NT2/D1 (cell line): ENCODE results near the gene CASP7.
"Not testable (repeated sequence)": the region's sequence is repeated elsewhere in the genome, so short reads cannot be mapped to it uniquely, and the experiment has no call there.

ENCODE experiments used
- DNase-seq: peaks from one replicate; pipeline ENCODE4 v3.0.0-alpha.2; 2011; ENCODE audit warnings: low read depth, low spot score
- H3K27me3 ChIP-seq: 2 replicates; pipeline ENCODE4 v1.6.0; 2011; ENCODE audit warnings: mild to moderate bottlenecking; ENCODE audit not compliant: insufficient read length, insufficient read depth
- H3K36me3 ChIP-seq: 2 replicates; pipeline ENCODE4 v1.6.1; 2011; ENCODE audit warnings: mild to moderate bottlenecking, low read length, mixed read lengths; ENCODE audit not compliant: insufficient read depth, insufficient read length
- H3K4me1 ChIP-seq: 2 replicates; pipeline ENCODE4 v1.5.1; 2011; ENCODE audit not compliant: insufficient read depth, insufficient read length
- H3K4me3 ChIP-seq: 2 replicates; pipeline ENCODE4 v1.5.1; 2011; ENCODE audit warnings: low read depth; ENCODE audit not compliant: insufficient read length
- H3K9ac ChIP-seq: 2 replicates; pipeline ENCODE4 v1.6.0; 2011; ENCODE audit warnings: low read depth; ENCODE audit not compliant: insufficient read length
- H3K9me3 ChIP-seq: 2 replicates; pipeline ENCODE4 v1.5.1; 2011; ENCODE audit warnings: mild to moderate bottlenecking, low read length; ENCODE audit not compliant: insufficient read depth
- SUZ12 ChIP-seq: IDR thresholded peaks from 2 replicates; pipeline ENCODE4 v1.6.1; 2011; ENCODE audit not compliant: insufficient read length, insufficient read depth; ENCODE audit errors: extremely low read depth
- YY1 ChIP-seq: IDR thresholded peaks from 2 replicates; pipeline ENCODE4 v1.6.1; 2011; ENCODE audit not compliant: insufficient read length, insufficient read depth
- ZNF274 ChIP-seq: IDR thresholded peaks from 2 replicates; pipeline ENCODE4 v1.6.1; 2011; ENCODE audit warnings: mild to moderate bottlenecking, low read depth, low read length

The CASP7 gene

DNA sequence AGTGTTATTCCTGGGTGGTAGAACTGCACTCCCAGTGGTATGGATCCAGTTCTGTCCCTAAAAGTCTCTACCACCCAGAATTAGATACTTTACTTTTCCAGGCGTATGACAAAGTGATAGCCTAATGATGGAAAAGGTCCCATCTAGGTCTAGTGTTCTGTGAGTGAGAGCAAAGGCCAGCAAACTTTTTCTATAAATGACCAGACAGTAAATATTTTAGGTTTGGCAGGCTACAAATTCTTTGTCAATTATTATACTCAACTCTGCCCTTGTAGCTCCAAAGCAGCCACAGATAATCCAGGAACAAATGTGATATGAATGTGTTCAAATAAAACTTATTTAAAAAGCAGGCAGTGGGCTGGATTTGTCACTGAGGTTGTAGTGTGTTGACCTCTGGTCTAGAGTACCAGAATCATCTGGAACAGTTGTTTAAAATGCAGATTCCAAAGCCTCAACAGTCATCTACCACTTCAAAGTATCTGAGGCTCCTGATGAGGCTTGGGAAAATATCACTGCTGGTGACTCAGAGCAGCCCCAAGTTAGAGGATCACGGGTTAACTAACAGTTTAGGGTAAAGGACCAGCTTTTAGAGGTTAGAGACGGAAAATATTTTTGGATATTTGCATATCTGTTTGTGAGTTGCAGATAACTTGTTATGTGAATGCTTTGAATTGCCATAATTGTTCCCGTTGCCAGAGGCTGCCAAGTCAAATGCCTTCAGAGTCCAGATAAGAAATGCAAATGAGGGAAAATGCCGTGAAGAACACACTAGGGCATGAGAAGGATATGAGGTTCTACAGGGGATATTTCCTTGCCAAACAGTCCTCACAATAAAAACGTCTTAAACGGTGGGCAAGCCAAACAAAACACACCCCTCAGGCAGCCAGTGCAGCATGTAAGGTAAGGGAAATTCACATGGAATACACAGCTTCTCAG, 35.3 kb upstream of the CASP7 start:
- no peaks in the 10 kb centered on the region for H3K4me1 ChIP-seq
- H3K9me3 ChIP-seq = no peaks in the 10 kb centered on the region
- DNase-seq = no peak
- TF ChIP-seq YY1 (no peak), SUZ12 (no peak), ZNF274 (no peak)
- H3K36me3 ChIP-seq = no peaks in the 10 kb centered on the region
- no peak overlapping the region for H3K4me3 ChIP-seq
- no peaks in the 10 kb centered on the region for H3K27me3 ChIP-seq
- H3K9ac ChIP-seq = no peak overlapping the region

DNA sequence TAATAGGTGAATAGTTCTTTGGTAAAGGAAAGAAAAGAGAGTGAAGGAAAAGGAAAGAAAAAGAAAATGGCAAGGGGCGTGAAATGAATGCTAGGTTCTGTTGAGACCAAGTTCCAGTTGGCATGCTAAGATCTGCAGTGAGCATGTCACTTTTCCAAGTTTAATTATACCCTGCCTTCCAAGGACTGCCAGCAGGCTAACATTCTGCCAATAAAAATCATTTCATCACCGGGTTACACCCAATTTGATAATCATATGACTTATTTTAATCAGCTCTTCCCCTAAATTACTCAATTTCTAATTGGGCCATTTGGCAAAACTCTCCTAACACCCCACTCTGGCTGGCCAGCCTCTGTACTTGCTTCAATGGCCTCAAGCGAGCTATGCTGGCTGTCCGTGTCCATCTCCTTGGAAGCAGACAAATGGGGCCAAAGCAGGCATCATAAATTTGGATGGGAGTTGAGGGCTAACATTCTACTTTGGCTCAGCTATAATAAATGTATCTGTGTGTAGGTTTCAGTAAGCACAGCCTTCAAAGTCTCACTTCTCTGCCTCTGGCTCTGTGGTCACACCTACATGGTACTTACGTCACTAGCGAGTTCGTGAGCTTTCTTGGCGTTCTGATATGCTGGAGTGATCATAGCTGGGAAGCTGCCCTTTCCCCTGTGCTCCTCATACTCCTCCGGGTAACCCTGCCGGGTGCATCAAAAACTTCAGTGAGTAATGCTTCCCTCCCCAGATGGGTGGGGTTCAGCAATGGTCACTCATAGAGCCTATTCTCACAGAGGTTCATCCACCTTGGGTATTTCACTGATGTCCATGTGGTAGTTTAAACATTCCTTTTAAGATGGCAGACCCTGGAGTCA, 33.1 kb upstream of the CASP7 start:
- no peaks in the 10 kb centered on the region for H3K9me3 ChIP-seq
- no peaks in the 10 kb centered on the region for H3K36me3 ChIP-seq
- H3K27me3 ChIP-seq = no peaks in the 10 kb centered on the region
- no peak overlapping the region for H3K4me3 ChIP-seq
- H3K9ac ChIP-seq = no peak overlapping the region
- no peak for TF ChIP-seq YY1
- no peak for TF ChIP-seq SUZ12
- TF ChIP-seq ZNF274 = no peak
- DNase-seq = no peak
- no peaks in the 10 kb centered on the region for H3K4me1 ChIP-seq

DNA sequence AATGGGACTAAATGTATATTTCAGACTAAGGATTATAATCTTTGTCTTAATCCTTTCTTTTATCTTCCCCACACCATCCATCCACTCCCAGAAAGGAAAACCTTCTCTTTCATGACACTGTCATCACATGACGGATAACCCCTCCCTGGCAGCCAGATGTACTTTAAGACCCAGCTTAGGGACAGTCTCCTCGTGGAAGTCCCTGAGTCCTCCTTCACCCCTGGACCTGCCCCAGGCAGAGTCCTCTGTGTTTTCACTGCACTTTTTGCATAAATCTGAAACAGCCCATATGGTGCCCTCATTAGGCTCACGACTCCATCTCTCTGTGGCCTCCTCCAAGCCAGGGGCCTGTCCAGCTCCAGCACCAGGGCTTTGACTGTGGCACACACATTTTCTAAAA, 31.9 kb upstream of the CASP7 start:
- Histone ChIP-seq H3K9ac (no peak overlapping the region), H3K9me3 (no peaks in the 10 kb centered on the region), H3K4me3 (no peak overlapping the region), H3K36me3 (no peaks in the 10 kb centered on the region), H3K27me3 (no peaks in the 10 kb centered on the region), H3K4me1 (no peaks in the 10 kb centered on the region)
- no peak for TF ChIP-seq SUZ12
- no peak for TF ChIP-seq YY1
- no peak for TF ChIP-seq ZNF274
- DNase-seq = no peak

DNA sequence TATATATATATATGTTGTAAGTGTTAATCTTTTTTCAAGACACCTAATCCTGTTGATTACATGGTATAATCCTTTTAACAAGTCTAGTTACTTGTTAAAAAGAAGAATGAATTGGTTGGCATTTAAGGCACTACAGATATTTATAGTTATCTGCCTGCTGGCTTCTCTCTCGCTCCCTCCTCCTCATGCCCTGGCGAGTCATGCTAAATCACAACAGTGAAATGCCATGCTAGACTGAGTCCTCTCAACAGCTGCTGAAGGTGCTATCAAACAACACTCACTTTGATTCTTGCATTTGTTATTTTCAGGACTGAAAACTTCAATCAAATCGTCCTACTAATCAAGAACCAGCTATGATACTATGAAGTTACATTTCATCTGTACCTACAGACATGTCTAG, 31.2 kb upstream of the CASP7 start:
- TF ChIP-seq ZNF274 = no peak
- no peak for TF ChIP-seq YY1
- TF ChIP-seq SUZ12 = no peak
- Histone ChIP-seq H3K9ac (no peak overlapping the region), H3K4me3 (no peak overlapping the region), H3K9me3 (no peaks in the 10 kb centered on the region), H3K36me3 (no peaks in the 10 kb centered on the region), H3K27me3 (no peaks in the 10 kb centered on the region), H3K4me1 (no peaks in the 10 kb centered on the region)
- DNase-seq = no peak

DNA sequence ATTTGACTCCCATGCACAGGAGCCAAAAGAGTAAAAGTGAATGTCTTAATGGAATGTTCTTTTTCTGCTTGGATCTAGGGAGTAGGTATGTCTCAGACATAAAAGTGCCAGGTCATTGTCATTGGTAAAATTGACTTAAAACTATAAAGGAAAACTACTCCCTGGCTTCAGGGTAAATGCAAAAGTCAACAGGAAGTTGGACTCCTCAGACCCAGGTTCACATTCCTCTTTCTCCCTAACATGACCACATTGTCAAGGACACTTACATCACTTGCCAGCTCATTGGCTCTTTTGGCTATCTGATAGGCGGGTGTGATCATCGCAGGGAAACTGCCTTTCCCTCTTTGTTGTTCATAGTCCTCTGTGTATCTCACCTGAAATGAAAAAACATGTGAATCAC, 29.5 kb upstream of the CASP7 start:
- no peaks in the 10 kb centered on the region for H3K36me3 ChIP-seq
- TF ChIP-seq SUZ12 = no peak
- TF ChIP-seq ZNF274 = no peak
- no peak for TF ChIP-seq YY1
- H3K9ac ChIP-seq = no peak overlapping the region
- no peaks in the 10 kb centered on the region for H3K27me3 ChIP-seq
- no peak for DNase-seq
- H3K9me3 ChIP-seq = no peaks in the 10 kb centered on the region
- H3K4me1 ChIP-seq = no peaks in the 10 kb centered on the region
- H3K4me3 ChIP-seq = no peak overlapping the region

DNA sequence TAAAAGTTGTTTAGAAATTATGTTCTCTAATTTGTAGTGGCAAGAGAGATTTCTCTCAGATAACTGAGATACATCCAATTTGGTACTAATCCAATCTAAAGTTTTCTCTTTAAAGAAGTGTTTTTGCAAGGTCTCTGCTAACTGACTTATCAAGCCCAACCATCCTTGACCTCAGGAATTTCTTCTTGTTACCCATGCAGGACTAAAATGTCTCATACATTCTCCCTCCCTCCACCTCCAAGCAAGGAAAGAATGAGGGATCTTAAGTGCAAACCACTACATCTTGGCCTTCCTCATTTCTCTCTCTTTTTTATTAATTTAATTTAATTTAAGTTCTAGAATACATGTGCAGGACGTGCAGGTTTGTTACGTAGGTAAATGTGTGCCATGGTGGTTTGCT, 28.7 kb upstream of the CASP7 start:
- H3K4me1 ChIP-seq = no peaks in the 10 kb centered on the region
- H3K27me3 ChIP-seq = no peaks in the 10 kb centered on the region
- DNase-seq = no peak
- no peak for TF ChIP-seq SUZ12
- TF ChIP-seq ZNF274 = no peak
- TF ChIP-seq YY1 = no peak
- no peak overlapping the region for H3K4me3 ChIP-seq
- no peak overlapping the region for H3K9ac ChIP-seq
- H3K36me3 ChIP-seq = no peaks in the 10 kb centered on the region
- H3K9me3 ChIP-seq = no peaks in the 10 kb centered on the region

DNA sequence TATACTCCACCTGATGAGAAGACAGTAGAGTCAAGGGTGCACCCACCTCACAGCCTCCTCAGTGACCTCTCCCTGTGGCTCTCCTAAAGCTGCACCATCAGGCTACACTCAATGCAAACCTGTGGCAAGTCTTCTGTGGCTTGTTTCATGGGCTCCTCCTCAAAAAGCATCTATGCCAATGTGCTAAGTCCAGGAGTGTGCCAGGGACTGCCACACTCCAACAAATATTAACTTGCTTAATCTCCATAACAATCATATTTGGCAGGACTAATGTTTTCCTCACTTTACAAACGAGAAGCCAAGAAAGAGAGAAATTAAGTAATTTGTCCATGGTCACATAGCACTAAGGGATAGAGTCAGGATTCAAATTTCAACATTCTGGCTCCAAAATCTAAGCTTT, 27.8 kb upstream of the CASP7 start:
- Histone ChIP-seq H3K9me3 (no peaks in the 10 kb centered on the region), H3K36me3 (no peaks in the 10 kb centered on the region), H3K9ac (no peak overlapping the region), H3K27me3 (no peaks in the 10 kb centered on the region), H3K4me3 (no peak overlapping the region), H3K4me1 (no peaks in the 10 kb centered on the region)
- no peak for TF ChIP-seq SUZ12
- TF ChIP-seq ZNF274 = no peak
- no peak for TF ChIP-seq YY1
- no peak for DNase-seq

DNA sequence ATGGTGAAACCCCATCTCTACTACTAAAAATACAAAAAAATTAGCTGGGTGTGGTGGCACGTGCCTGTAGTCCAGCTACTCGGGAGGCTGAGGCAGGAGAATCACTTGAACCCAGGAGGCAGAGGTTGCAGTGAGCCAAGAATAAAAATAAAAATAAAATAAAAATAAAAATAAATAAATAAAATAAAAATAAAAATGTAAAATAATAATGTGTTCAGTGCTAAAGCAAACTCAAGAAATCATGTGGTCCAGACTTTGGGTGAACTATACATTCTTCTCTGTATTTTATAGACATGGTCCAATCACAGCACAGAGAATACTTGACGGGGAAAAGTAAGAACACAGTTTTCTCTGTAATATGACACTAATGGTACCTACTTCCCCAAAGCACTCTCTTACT, 27.3 kb upstream of the CASP7 start:
- not testable (repeated sequence) for H3K9me3 ChIP-seq, H3K27me3 ChIP-seq, DNase-seq, H3K4me3 ChIP-seq, H3K9ac ChIP-seq, H3K36me3 ChIP-seq, H3K4me1 ChIP-seq
